HepG2 (cell line): Measurements from ENCODE around the gene CLCNKA. TPM values are rescaled to one million over a fixed set of nuclear protein-coding genes. Genes with fewer than 3 reads are reported as not detected.

Source experiments
- PAX8 ChIP-seq: sonication (generic); formaldehyde crosslinking; IDR thresholded peaks from 2 replicates; pipeline ENCODE4 v1.8.0; 2022; ENCODE audit warnings: mild to moderate bottlenecking, missing genetic modification reagents, borderline replicate concordance
- RAD21 ChIP-seq: fragments of 450-650 bp; formaldehyde crosslinking; IDR thresholded peaks from 2 replicates; pipeline ENCODE4 v1.5.0; 2020; ENCODE audit warnings: mild to moderate bottlenecking
- SMC3 ChIP-seq: IDR thresholded peaks from 2 replicates; pipeline ENCODE4 v1.6.1; 2011; ENCODE audit warnings: low read length, improper control_type of control experiment
- SP1 ChIP-seq, 2 experiments: fragments of 450-650 bp in 1 of 2; sonication (generic) in 1 of 2; formaldehyde crosslinking in 1 of 2; IDR thresholded peaks; 2 replicates each; pipeline versions ENCODE4 v1.4.0 to v1.6.1; 2016 to 2020; ENCODE audit warnings: missing genetic modification reagents in 1 of 2
- SRY ChIP-seq: sonication (generic); formaldehyde crosslinking; IDR thresholded peaks from 2 replicates; pipeline ENCODE4 v1.8.0; 2022; ENCODE audit warnings: mild to moderate bottlenecking, missing genetic modification reagents
- STAG1 ChIP-seq: sonication (generic); formaldehyde crosslinking; IDR thresholded peaks from 2 replicates; pipeline ENCODE4 v1.4.0; 2020; ENCODE audit warnings: missing genetic modification reagents
- THRA ChIP-seq: sonication (generic); formaldehyde crosslinking; IDR thresholded peaks from 2 replicates; pipeline ENCODE4 v1.4.0; 2020; ENCODE audit warnings: missing genetic modification reagents, borderline replicate concordance
- ZNF180 ChIP-seq: sonication (generic); formaldehyde crosslinking; IDR thresholded peaks from 2 replicates; pipeline ENCODE4 v1.4.0; 2020; ENCODE audit warnings: low read depth, missing genetic modification reagents, borderline replicate concordance
- ZNF576 ChIP-seq: sonication (generic); formaldehyde crosslinking; IDR thresholded peaks from 2 replicates; pipeline ENCODE4 v1.4.0; 2020; ENCODE audit warnings: mild to moderate bottlenecking, missing genetic modification reagents
- ZNF670 ChIP-seq: sonication (generic); formaldehyde crosslinking; IDR thresholded peaks from 2 replicates; pipeline ENCODE4 v1.8.0; 2022; ENCODE audit warnings: mild to moderate bottlenecking, missing genetic modification reagents, borderline replicate concordance
- ZNF891 ChIP-seq: sonication (generic); formaldehyde crosslinking; IDR thresholded peaks from 2 replicates; pipeline ENCODE4 v1.5.0; 2020; ENCODE audit warnings: mild to moderate bottlenecking, missing genetic modification reagents
- polyA plus RNA-seq, 8 experiments: library from polyadenylated mRNA; depleted of rRNA in 3 of 8; stranded (reverse) in 7 of 8; unstranded in 1 of 8; fragments of >200 nt; fragmentation: Illumina TruSeq in 4 of 8; extraction: Trizol in 4 of 8; gene quantifications; 2 replicates each; pipeline versions ENCODE4 v1.2.1 to v1.2.3, GENCODE V29; 2011 to 2016; ENCODE audit warnings: low read depth in 4 of 8, missing spikeins in 1 of 8, mixed read lengths in 1 of 8; ENCODE audit not compliant: insufficient read depth in 1 of 8
- total RNA-seq, 5 experiments: library from RNA; depleted of rRNA; stranded (reverse); fragments of >200 nt; fragmentation: Illumina TruSeq; extraction: Trizol; gene quantifications; 2 replicates each; pipeline ENCODE4 v1.2.3, GENCODE V29; 2016; ENCODE audit warnings: low read depth in 1 of 5
- TF ChIP-seq, protein P1 (sequence below): sonication (generic); formaldehyde crosslinking; IDR thresholded peaks from 2 replicates; pipeline ENCODE4 v1.5.0; 2020; ENCODE audit warnings: mild to moderate bottlenecking, missing genetic modification reagents

CLCNKA gene
- total and polyA plus RNA-seq, 2 of the 13 experiments (the other 11 are each of a cell fraction or from before 2014, with no cell fraction given): 0.03 TPM; not detected in 1

GRCh38 chr1:16055613-16056520 is 34.0 kb downstream of the CLCNKA start (continued):
- TF ChIP-seq ZNF670 (CRISPR knock-in tag) (0 out of 2 replicates have a peak, but pooled peaks have one; percentile 29), ZNF891 (CRISPR knock-in tag) (0 out of 2 replicates have a peak, but pooled peaks have one; percentile 39), RAD21 (peak; percentile 80), ZNF576 (CRISPR knock-in tag) (no peak), STAG1 (peak; percentile 86), SRY (CRISPR knock-in tag) (no peak), PAX8 (CRISPR knock-in tag) (no peak), THRA (peak; percentile 15; the same call in 1 of the 2 replicates), SMC3 (peak; percentile 46), ZNF180 (CRISPR knock-in tag) (no peak), SP1 (IDR thresholded peaks at IDR 0.05) (no peak), SP1 (CRISPR knock-in tag; IDR thresholded peaks at IDR 0.05) (0 out of 2 replicates have a peak, but pooled peaks have one; percentile 38)
- TF ChIP-seq, protein P1, sequence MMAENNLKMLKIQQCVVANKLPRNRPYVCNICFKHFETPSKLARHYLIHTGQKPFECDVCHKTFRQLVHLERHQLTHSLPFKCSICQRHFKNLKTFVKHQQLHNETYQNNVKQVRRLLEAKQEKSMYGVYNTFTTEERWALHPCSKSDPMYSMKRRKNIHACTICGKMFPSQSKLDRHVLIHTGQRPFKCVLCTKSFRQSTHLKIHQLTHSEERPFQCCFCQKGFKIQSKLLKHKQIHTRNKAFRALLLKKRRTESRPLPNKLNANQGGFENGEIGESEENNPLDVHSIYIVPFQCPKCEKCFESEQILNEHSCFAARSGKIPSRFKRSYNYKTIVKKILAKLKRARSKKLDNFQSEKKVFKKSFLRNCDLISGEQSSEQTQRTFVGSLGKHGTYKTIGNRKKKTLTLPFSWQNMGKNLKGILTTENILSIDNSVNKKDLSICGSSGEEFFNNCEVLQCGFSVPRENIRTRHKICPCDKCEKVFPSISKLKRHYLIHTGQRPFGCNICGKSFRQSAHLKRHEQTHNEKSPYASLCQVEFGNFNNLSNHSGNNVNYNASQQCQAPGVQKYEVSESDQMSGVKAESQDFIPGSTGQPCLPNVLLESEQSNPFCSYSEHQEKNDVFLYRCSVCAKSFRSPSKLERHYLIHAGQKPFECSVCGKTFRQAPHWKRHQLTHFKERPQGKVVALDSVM: no peak
- TF ChIP-seq, all 625 proteins: peak for 14
